HCT116 (cell line): Measurements from ENCODE around the gene FAM174A. TPM values are rescaled to one million over a fixed set of nuclear protein-coding genes. Genes with fewer than 3 reads are reported as not detected.

Experiments used
- ATAC-seq: fragments of 200-7000 bp; cut with Tn5 transposase; 2 replicates; pipeline ENCODE4 v1.9.1; 2020; ENCODE audit warnings: mild to moderate bottlenecking, moderate library complexity
- BruUV-seq: library from RNA; stranded (reverse); fragments of 400-500 nt; replicated peaks from 2 replicates; lab custom pipeline; 2021; lab: Mats Ljungman, UMichigan
- CTCF ChIA-PET: fragments of 300-600 bp; sonication (Branson Sonifier 250); formaldehyde crosslinking; loops from one replicate; lab custom pipeline; 2021; ENCODE audit warnings: antibody characterized with exemption; lab: Charles Lee
- POLR2A ChIA-PET: fragments of 300-600, 350-600 bp; sonication (Branson Sonifier 250); formaldehyde crosslinking; loops from one replicate; lab custom pipeline; 2021; ENCODE audit warnings: antibody characterized with exemption; lab: Charles Lee
- RAD21 ChIA-PET, 2 experiments: fragments of 300-600 bp; sonication (Branson Sonifier 250); formaldehyde crosslinking; loops; one replicate each; lab custom pipeline; 2023; ENCODE audit warnings: low total read pairs in 2 of 2; ENCODE audit not compliant: uncharacterized antibody in 2 of 2, unreplicated experiment in 2 of 2, low non-redundant PET in 1 of 2; lab: Charles Lee
- DNase-seq: peaks from one replicate; pipeline ENCODE4 v3.0.0-alpha.2; 2010; ENCODE audit warnings: low read depth, low spot score
- H2AFZ ChIP-seq: fragments of 200-600 bp; shearing (Covaris generic), sonication (generic); 2 replicates; pipeline ENCODE4 v1.6.1; 2017; ENCODE audit warnings: low read depth, mixed run types, mixed read lengths, antibody characterized with exemption, low read length; ENCODE audit not compliant: poor library complexity, severe bottlenecking
- H3K27ac ChIP-seq: 2 replicates; pipeline ENCODE4 v1.5.1; 2012; ENCODE audit warnings: low read depth, low read length
- H3K27me3 ChIP-seq: fragments of 200-600 bp; sonication (generic); 2 replicates; pipeline ENCODE4 v1.6.1; 2016; ENCODE audit warnings: mixed run types, low read length, mixed read lengths; ENCODE audit not compliant: insufficient read depth
- H3K36me3 ChIP-seq, 2 experiments: fragments of 200-500 bp in 1 of 2; fragments of 200-600 bp in 1 of 2; sonication (Bioruptor generic) in 1 of 2; sonication (generic) in 1 of 2; 2 replicates each; pipeline versions ENCODE4 v1.5.1 to v1.6.1; 2014 to 2016; ENCODE audit warnings: low read length in 2 of 2, inconsistent platforms in 1 of 2, mixed read lengths in 1 of 2, mixed run types in 1 of 2; ENCODE audit not compliant: insufficient read depth in 2 of 2, control insufficient read depth in 1 of 2
- H3K4me1 ChIP-seq, 2 experiments: fragments of 200-600 bp in 1 of 2; sonication (generic) in 1 of 2; 2 replicates each; pipeline versions ENCODE4 v1.5.1 to v1.6.1; 2012 to 2017; ENCODE audit warnings: low read length in 2 of 2, inconsistent platforms in 1 of 2, mild to moderate bottlenecking in 1 of 2, mixed read lengths in 1 of 2, mixed run types in 1 of 2, moderate library complexity in 1 of 2; ENCODE audit not compliant: insufficient read depth in 2 of 2, control insufficient read depth in 1 of 2
- H3K4me2 ChIP-seq: fragments of 200-600 bp; sonication (generic); 2 replicates; pipeline ENCODE4 v1.6.1; 2017; ENCODE audit warnings: mixed run types, low read length, mixed read lengths
- H3K4me3 ChIP-seq, 2 experiments: fragments of 200-600 bp in 1 of 2; sonication (generic) in 1 of 2; replicated peaks in 1 of 2; 2 replicates each; pipeline ENCODE4 v1.5.1; 2011 to 2016; ENCODE audit warnings: low read length in 2 of 2, control low read depth in 1 of 2, low read depth in 1 of 2, mild to moderate bottlenecking in 1 of 2, mixed read lengths in 1 of 2, mixed run types in 1 of 2
- H3K79me2 ChIP-seq: fragments of 200-600 bp; sonication (generic); 2 replicates; pipeline ENCODE4 v1.6.1; 2017; ENCODE audit warnings: mild to moderate bottlenecking, mixed run types, low read length, moderate library complexity, mixed read lengths; ENCODE audit not compliant: insufficient read depth
- H3K9ac ChIP-seq: fragments of 200-600 bp; sonication (generic); 2 replicates; pipeline ENCODE4 v1.6.1; 2016; ENCODE audit warnings: low read length, mixed read lengths
- H3K9me2 ChIP-seq: fragments of 200-600 bp; sonication (generic), shearing (Covaris generic); 2 replicates; pipeline ENCODE4 v1.6.1; 2017; ENCODE audit warnings: mixed run types, mild to moderate bottlenecking, moderate library complexity; ENCODE audit not compliant: insufficient read depth
- H3K9me3 ChIP-seq, 2 experiments: fragments of 200-500 bp in 1 of 2; fragments of 200-600 bp in 1 of 2; sonication (Bioruptor generic) in 1 of 2; sonication (generic) in 1 of 2; 2 replicates each; pipeline ENCODE4 v1.6.1; 2014 to 2017; ENCODE audit warnings: low read length in 2 of 2, mixed read lengths in 2 of 2, inconsistent platforms in 1 of 2, low read depth in 1 of 2, mild to moderate bottlenecking in 1 of 2, mixed run types in 1 of 2, moderate library complexity in 1 of 2; ENCODE audit not compliant: control insufficient read depth in 1 of 2, insufficient read depth in 1 of 2
- H4K20me1 ChIP-seq: fragments of 200-600 bp; sonication (generic), shearing (Covaris generic); 2 replicates; pipeline ENCODE4 v1.6.1; 2017; ENCODE audit warnings: mixed run types, mild to moderate bottlenecking, moderate library complexity; ENCODE audit not compliant: insufficient read depth
- ATF3 ChIP-seq: IDR thresholded peaks from 2 replicates; pipeline ENCODE4 v1.6.1; 2012
- CBX3 ChIP-seq: IDR thresholded peaks from 2 replicates; pipeline ENCODE4 v1.6.1; 2012; ENCODE audit warnings: low read depth
- EGR1 ChIP-seq: IDR thresholded peaks from 2 replicates; pipeline ENCODE4 v1.6.1; 2012; ENCODE audit warnings: low read depth
- ELF1 ChIP-seq: IDR thresholded peaks from 2 replicates; pipeline ENCODE4 v1.6.1; 2012; ENCODE audit warnings: low read depth, borderline replicate concordance
- EZH2 ChIP-seq: fragments of 200-600 bp; sonication (generic); IDR thresholded peaks from 2 replicates; pipeline ENCODE4 v1.6.1; 2017; ENCODE audit warnings: antibody characterized with exemption, mixed run types
- FOSL1 ChIP-seq: IDR thresholded peaks from 2 replicates; pipeline ENCODE4 v1.6.1; 2012; ENCODE audit warnings: low read depth
- JUND ChIP-seq: IDR thresholded peaks from 2 replicates; pipeline ENCODE4 v1.6.1; 2012
- MAX ChIP-seq: IDR thresholded peaks from 2 replicates; pipeline ENCODE4 v1.6.1; 2012
- POLR2A ChIP-seq: IDR thresholded peaks from 2 replicates; pipeline ENCODE4 v1.7.0; 2011; ENCODE audit warnings: borderline replicate concordance; ENCODE audit not compliant: insufficient read depth, insufficient read length; ENCODE audit errors: extremely low read depth
- POLR2AphosphoS5 ChIP-seq: IDR thresholded peaks from 2 replicates; pipeline ENCODE4 v1.6.1; 2011; ENCODE audit warnings: mild to moderate bottlenecking, low read depth, low read length, moderate library complexity
- RAD21 ChIP-seq: IDR thresholded peaks from 2 replicates; pipeline ENCODE4 v1.6.1; 2012; ENCODE audit warnings: low read depth, mild to moderate bottlenecking
- SIN3A ChIP-seq: IDR thresholded peaks from 2 replicates; pipeline ENCODE4 v1.6.1; 2012; ENCODE audit warnings: low read depth
- SP1 ChIP-seq: IDR thresholded peaks from 2 replicates; pipeline ENCODE4 v1.6.1; 2012; ENCODE audit warnings: low read depth
- SRF ChIP-seq: IDR thresholded peaks from 2 replicates; pipeline ENCODE4 v1.6.1; 2012; ENCODE audit warnings: low read depth
- TCF7L2 ChIP-seq: IDR thresholded peaks from 2 replicates; pipeline ENCODE4 v1.7.0; 2011; ENCODE audit warnings: borderline replicate concordance, inconsistent platforms; ENCODE audit not compliant: insufficient read depth, insufficient read length; ENCODE audit errors: extremely low read depth
- intact Hi-C: fragments of 100-400 bp; cut with micrococcal nuclease; formaldehyde crosslinking; loops from 2 replicates; pipeline ENCODE4 v1.10.0; 2022
- total RNA-seq: library from RNA; stranded (reverse); gene quantifications from one replicate; pipeline ENCODE4 v1.2.1, GENCODE V29; 2021; ENCODE audit not compliant: unreplicated experiment

FAM174A gene
- total RNA-seq, 1 experiment from 2014 or later = 8.6 TPM

GRCh38 chr5:100550531-100551051, 15.4 kb downstream of the FAM174A start (continued):
- TF ChIP-seq FOSL1 = no peak

DNA sequence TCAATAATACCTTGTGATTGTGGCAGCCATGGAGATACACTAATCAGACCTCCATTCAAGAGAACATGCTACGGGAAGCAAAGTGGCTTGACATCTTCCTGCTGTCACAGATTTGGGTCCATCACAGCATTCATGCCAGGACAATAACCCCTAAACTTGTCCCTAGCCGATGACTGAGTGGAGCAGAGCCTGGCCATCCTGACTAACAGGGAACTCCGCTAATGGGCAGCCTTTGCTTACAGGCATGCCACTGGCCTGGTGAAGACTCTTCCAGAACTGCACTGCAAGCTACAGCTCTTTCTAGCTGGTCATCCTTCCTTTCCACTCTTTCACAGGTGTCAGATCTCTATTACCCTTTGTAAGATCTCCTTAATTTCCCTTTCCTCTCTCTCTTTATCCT, 16.0 kb downstream of the FAM174A start:
- no peak for ATAC-seq
- no peak overlapping the region for H3K27ac ChIP-seq
- no TSS peak for BruUV-seq
- no peak overlapping the region for H3K4me2 ChIP-seq
- no peaks in the 10 kb centered on the region for H3K9me2 ChIP-seq
- no peak overlapping the region for H3K4me3 ChIP-seq
- RAD21 ChIA-PET = no interaction called here
- CTCF ChIA-PET = no interaction called here
- no peaks in the 10 kb centered on the region for H3K4me1 ChIP-seq
- POLR2A ChIA-PET = no interaction called here
- intact Hi-C loops = no loop called here
- H3K9me3 ChIP-seq = no peaks in the 10 kb centered on the region
- no peaks in the 10 kb centered on the region; the same call in 1 of the 2 replicates for H4K20me1 ChIP-seq
- no peak overlapping the region for H2AFZ ChIP-seq
- H3K9ac ChIP-seq = no peak overlapping the region
- TF ChIP-seq RAD21 (no peak), SIN3A (no peak), EZH2 (no peak), POLR2AphosphoS5 (no peak), CBX3 (no peak), SRF (no peak), ELF1 (no peak), EGR1 (no peak), POLR2A (no peak), MAX (no peak), SP1 (no peak), JUND (no peak), TCF7L2 (no peak), ATF3 (no peak)
- TF ChIP-seq, all 23 proteins: peak for 0
- DNase-seq = no peak
- Histone ChIP-seq H3K27me3 (no peaks in the 10 kb centered on the region), H3K79me2 (no peaks in the 10 kb centered on the region), H3K36me3 (no peaks in the 10 kb centered on the region)
